Measurements from ENCODE around the gene ZNF460.
A peak's percentile ranks its signal among the peaks of the same experiment; 100 is the strongest.

- TF ChIP-seq, protein P1, sequence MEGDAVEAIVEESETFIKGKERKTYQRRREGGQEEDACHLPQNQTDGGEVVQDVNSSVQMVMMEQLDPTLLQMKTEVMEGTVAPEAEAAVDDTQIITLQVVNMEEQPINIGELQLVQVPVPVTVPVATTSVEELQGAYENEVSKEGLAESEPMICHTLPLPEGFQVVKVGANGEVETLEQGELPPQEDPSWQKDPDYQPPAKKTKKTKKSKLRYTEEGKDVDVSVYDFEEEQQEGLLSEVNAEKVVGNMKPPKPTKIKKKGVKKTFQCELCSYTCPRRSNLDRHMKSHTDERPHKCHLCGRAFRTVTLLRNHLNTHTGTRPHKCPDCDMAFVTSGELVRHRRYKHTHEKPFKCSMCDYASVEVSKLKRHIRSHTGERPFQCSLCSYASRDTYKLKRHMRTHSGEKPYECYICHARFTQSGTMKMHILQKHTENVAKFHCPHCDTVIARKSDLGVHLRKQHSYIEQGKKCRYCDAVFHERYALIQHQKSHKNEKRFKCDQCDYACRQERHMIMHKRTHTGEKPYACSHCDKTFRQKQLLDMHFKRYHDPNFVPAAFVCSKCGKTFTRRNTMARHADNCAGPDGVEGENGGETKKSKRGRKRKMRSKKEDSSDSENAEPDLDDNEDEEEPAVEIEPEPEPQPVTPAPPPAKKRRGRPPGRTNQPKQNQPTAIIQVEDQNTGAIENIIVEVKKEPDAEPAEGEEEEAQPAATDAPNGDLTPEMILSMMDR (IDR thresholded peaks at IDR 0.05) = no peak
- TF ChIP-seq REST (IDR thresholded peaks at IDR 0.05; ENCODE audit: insufficient read depth in 1 of 2, low read depth in 2 of 2, low read length in 1 of 2) = peak; percentile 11 to 36; a peak in 1 of 4 replicates
- peak; percentile 93 for TF ChIP-seq SIN3A (IDR thresholded peaks at IDR 0.05; ENCODE audit: borderline replicate concordance, insufficient read depth, low read depth, low read length)
- TF ChIP-seq POLR2AphosphoS5 (IDR thresholded peaks at IDR 0.05; ENCODE audit: low read depth, low read length) = peak; percentile 78
Observed at GRCh38 chr19:57240311-57241090, 39.8 kb upstream of the ZNF460 start, which contains the start of gene ZNF805.
